ENCODE results near the gene MAPK11.

GRCh38 chr22:50298266-50298637, 28.1 kb upstream of the MAPK11 start:
- no peak for TF ChIP-seq CTCF (IDR thresholded peaks at IDR 0.05)
- no peak for TF ChIP-seq EZH2 (IDR thresholded peaks at IDR 0.05; ENCODE audit: borderline replicate concordance, insufficient read depth, low read depth, low read length, poor library complexity, severe bottlenecking)

Data from B cell (primary cell).